ENCODE measurements around the gene PRXL2A.

GRCh38 chr10:80460399-80461207 is 52.3 kb downstream of the PRXL2A start:
- TF ChIP-seq CTCF (IDR thresholded peaks at IDR 0.05 in 2 of 3, conservative IDR thresholded peaks at IDR 0.05 in 1 of 3; ENCODE audit: control insufficient read depth in 2 of 3, extremely low read depth in 1 of 3, insufficient read depth in 1 of 3, low read depth in 3 of 3, low read length in 3 of 3), result no peak
- TF ChIP-seq NBN (IDR thresholded peaks at IDR 0.05), result no peak
- no peak for TF ChIP-seq JUNB (IDR thresholded peaks at IDR 0.05)
- TF ChIP-seq MYB (IDR thresholded peaks at IDR 0.05; ENCODE audit: borderline replicate concordance, low read depth, low read length), result no peak
- no peak for TF ChIP-seq ZBTB11 (CRISPR knock-in tag; IDR thresholded peaks at IDR 0.05)
- TF ChIP-seq ZNF24 (IDR thresholded peaks at IDR 0.05), result no peak
- TF ChIP-seq, protein P1, sequence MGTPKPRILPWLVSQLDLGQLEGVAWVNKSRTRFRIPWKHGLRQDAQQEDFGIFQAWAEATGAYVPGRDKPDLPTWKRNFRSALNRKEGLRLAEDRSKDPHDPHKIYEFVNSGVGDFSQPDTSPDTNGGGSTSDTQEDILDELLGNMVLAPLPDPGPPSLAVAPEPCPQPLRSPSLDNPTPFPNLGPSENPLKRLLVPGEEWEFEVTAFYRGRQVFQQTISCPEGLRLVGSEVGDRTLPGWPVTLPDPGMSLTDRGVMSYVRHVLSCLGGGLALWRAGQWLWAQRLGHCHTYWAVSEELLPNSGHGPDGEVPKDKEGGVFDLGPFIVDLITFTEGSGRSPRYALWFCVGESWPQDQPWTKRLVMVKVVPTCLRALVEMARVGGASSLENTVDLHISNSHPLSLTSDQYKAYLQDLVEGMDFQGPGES (IDR thresholded peaks at IDR 0.05), result no peak
- TF ChIP-seq CBFB (IDR thresholded peaks at IDR 0.05; ENCODE audit: low read depth), result no peak
- TF ChIP-seq GABPA (IDR thresholded peaks at IDR 0.05; ENCODE audit: low read depth), result no peak
- TF ChIP-seq SIN3A (IDR thresholded peaks at IDR 0.05; ENCODE audit: low read depth, low read length), result no peak
- TF ChIP-seq RFX5 (IDR thresholded peaks at IDR 0.05; ENCODE audit: low read depth, low read length), result no peak
- no peak for TF ChIP-seq EP300 (IDR thresholded peaks at IDR 0.05; ENCODE audit: borderline replicate concordance in 1 of 2, control insufficient read depth in 1 of 2, low read depth in 2 of 2, low read length in 2 of 2)

Measured in GM12878 (cell line).